GM12892 (cell line): ENCODE data around the gene MAP2K4.

ENCODE experiments used
- POLR2A ChIP-seq: IDR thresholded peaks from 2 replicates; pipeline ENCODE4 v1.6.1; 2011; ENCODE audit warnings: low read depth, low read length, control low read depth
- POLR2AphosphoS5 ChIP-seq: IDR thresholded peaks from 2 replicates; pipeline ENCODE4 v1.6.1; 2011; ENCODE audit warnings: low read depth, low read length, control low read depth
- TAF1 ChIP-seq: IDR thresholded peaks from 2 replicates; pipeline ENCODE4 v1.6.1; 2011; ENCODE audit warnings: low read depth, mild to moderate bottlenecking, control low read depth, low read length, borderline replicate concordance

DNA sequence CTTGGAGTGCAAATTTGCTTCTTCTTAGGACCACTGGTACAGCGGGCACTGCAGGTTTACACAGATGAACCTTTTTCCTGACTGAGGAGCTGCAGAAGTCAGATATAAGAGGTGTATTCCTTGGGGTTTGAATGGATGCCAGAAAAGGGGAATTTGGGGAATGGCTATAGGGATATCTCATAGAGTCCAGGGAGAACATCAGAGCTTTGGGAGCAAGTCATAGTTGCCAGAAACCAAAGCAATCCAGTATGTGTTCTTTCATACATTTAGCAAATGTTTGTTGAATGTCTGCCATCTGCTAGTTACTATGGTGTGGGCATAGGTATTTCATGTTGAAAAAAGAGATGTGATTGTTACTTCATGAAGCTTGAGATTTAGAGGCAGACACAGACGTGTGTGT is 46.8 kb downstream of the MAP2K4 start:
- TF ChIP-seq POLR2A (no peak), TAF1 (no peak), POLR2AphosphoS5 (no peak)
